ENCODE measurements around the gene NFATC2. TPM values are rescaled to one million over a fixed set of nuclear protein-coding genes. Genes with fewer than 3 reads are reported as not detected.

Gene NFATC2
- total and polyA plus RNA-seq, 2 of the 4 experiments (the other 2 are of a cell fraction) = 0.18 to 0.38 TPM

GRCh38 chr20:51387125-51387875 lies 155.2 kb downstream of the NFATC2 start:
- no peak overlapping the region for H2BK20ac ChIP-seq (ENCODE audit: low read depth, low read length)
- TF ChIP-seq CHD1 (IDR thresholded peaks at IDR 0.05; ENCODE audit: low read depth, low read length) (no peak), RFX5 (IDR thresholded peaks at IDR 0.05; ENCODE audit: low read depth, low read length) (no peak), ELK1 (IDR thresholded peaks at IDR 0.05; ENCODE audit: borderline replicate concordance, low read depth, low read length) (no peak), CTCF (conservative IDR thresholded peaks at IDR 0.05; ENCODE audit: low read depth, low read length) (no peak), FOS (IDR thresholded peaks at IDR 0.05; ENCODE audit: low read depth, low read length) (no peak)
- peak overlapping the region; percentile 40; the same call in 1 of the 2 replicates for H2AK5ac ChIP-seq (ENCODE audit: low read depth, low read length)
- H3K56ac ChIP-seq (ENCODE audit: extremely low read depth, insufficient read depth, low read length) = no peak overlapping the region
- H3K14ac ChIP-seq (replicated peaks; ENCODE audit: low read depth, low read length) = peak overlapping the region; percentile 38
- no peaks in the 10 kb centered on the region for H4K20me1 ChIP-seq (ENCODE audit: insufficient read depth, low read length)
- no peaks in the 10 kb centered on the region; the same call in 1 of the 2 replicates for H3K36me3 ChIP-seq (ENCODE audit: control insufficient read depth, insufficient read depth, low read length)
- H2AK9ac ChIP-seq (replicated peaks; ENCODE audit: low read depth, low read length, poor library complexity) = peak overlapping the region; percentile 50
- H2BK5ac ChIP-seq (ENCODE audit: low read depth, low read length, poor library complexity, severe bottlenecking) = no peak overlapping the region
- H3K9me1 ChIP-seq (ENCODE audit: insufficient read depth, low read length) = peaks cover 6% of the 10 kb centered on the region
- no peak overlapping the region for H4K91ac ChIP-seq (ENCODE audit: insufficient read depth, low read depth, low read length)
- no peak overlapping the region for H3K9ac ChIP-seq (ENCODE audit: low read depth, low read length)
- no peak overlapping the region for H3K4ac ChIP-seq (ENCODE audit: low read depth, low read length)
- dilution Hi-C loops (cut with HindIII; ENCODE audit: low sequenced_read_pairs, unreplicated experiment) = no loop called here
- no peak overlapping the region; the same call in 2 of the 3 replicates for H2BK15ac ChIP-seq (ENCODE audit: low read depth, low read length)
- H3K4me3 ChIP-seq (ENCODE audit: insufficient read depth, low read depth, low read length) = no peak overlapping the region
- H3K9me3 ChIP-seq (ENCODE audit: control insufficient read depth, insufficient read depth, low read length) = no peaks in the 10 kb centered on the region
- no peak overlapping the region for H3K23ac ChIP-seq (ENCODE audit: low read depth, low read length)
- CTCF ChIA-PET = interaction anchor here (0.6 to 3.3 kb wide), 2 partner anchors 208 to 472 kb away, joined by 5 to 18 read pairs; no protein-coding TSS in a partner anchor
- no peak overlapping the region for H4K8ac ChIP-seq (ENCODE audit: low read depth in 2 of 2, low read length in 2 of 2)
- in situ Hi-C loops (cut with MboI; ENCODE audit: low sequenced_read_pairs) = no loop called here
- no peak overlapping the region for H2AFZ ChIP-seq (replicated peaks; ENCODE audit: low read length, poor library complexity)
- H3K4me2 ChIP-seq (ENCODE audit: low read depth, low read length) = peak overlapping the region; percentile 79
- ATAC-seq (ENCODE audit: low read depth) (peak; percentile 21; the same call in 1 of the 2 replicates), DNase-seq (peak; percentile 43)
- H3K27ac ChIP-seq (ENCODE audit: insufficient read depth, low read length) = no peak overlapping the region
- intact Hi-C loops (cut with micrococcal nuclease) = loop anchor here (5.0 kb wide), 1 partner anchor 695 kb away; no protein-coding TSS in a partner anchor
- H2BK120ac ChIP-seq (ENCODE audit: low read depth, low read length) = no peak overlapping the region; the same call in 1 of the 2 replicates
- peaks cover 0 to 6% of the 10 kb centered on the region in 2 experiments; a peak in 1 of 4 replicates for H3K79me1 ChIP-seq (ENCODE audit: low read depth in 1 of 2, low read length in 2 of 2)
- BruUV-seq (replicated peaks) = no TSS peak
- no CpG with 5 or more reads among the region's 9 CpGs for WGBS, 2 experiments (ENCODE audit: extremely low coverage in 2 of 2, insufficient read length in 1 of 2)
- POLR2A ChIA-PET (ENCODE audit: unreplicated experiment) = no interaction called here
- peaks cover 12% of the 10 kb centered on the region for H3K4me1 ChIP-seq (ENCODE audit: control insufficient read depth, insufficient read depth, low read length)
- no peak overlapping the region for H3K18ac ChIP-seq (ENCODE audit: low read depth, low read length)
- H4K5ac ChIP-seq (ENCODE audit: low read depth, low read length) = no peak overlapping the region
- no peaks in the 10 kb centered on the region for H3K27me3 ChIP-seq (ENCODE audit: control insufficient read depth, insufficient read depth, low read length)

Data from IMR-90 (cell line).